ENCODE data around the gene HKDC1.
"Not testable (repeated sequence)": the region's sequence is repeated elsewhere in the genome, so short reads cannot be mapped to it uniquely, and the experiment has no call there.

The HKDC1 gene

DNA sequence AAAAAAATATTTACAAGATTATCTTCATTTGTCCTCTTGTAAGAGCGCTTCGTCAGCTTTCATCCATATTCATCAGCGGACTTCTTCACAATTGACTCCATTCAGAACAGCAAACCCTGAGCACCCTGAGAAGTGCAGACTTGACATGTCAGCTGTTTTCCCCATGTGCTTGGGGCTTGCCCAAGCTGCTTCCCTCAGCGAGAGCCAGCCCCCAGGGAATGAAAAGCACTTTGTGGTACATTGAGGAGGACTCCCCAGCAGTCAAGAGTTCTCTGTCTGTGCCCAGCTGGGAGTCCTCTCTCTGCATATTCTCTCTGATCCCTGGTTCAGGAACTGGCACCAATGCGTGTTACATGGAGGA is 22.7 kb downstream of the HKDC1 start:
- DNase-seq (ENCODE audit: low read depth): no peak

DNA sequence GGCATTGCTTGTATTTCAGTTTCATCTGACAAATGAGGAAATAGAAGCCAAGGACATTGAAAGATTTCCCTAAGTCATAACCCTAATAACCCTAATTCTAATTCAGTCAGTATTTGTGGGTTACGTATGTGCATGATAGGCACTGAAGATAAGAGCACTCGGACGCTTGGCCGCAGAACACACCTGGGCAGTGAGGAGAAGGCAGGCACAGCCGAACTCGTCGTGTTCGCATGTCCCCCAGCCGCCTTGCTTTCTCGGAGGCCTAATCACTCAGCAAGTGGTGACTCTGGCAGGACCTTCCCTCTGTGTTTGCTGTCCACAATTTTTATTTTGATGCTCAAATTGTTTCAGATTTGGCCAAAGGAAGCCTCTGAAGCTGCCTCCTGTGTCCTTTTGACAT is 23.7 kb downstream of the HKDC1 start:
- DNase-seq (ENCODE audit: low read depth): no peak

DNA sequence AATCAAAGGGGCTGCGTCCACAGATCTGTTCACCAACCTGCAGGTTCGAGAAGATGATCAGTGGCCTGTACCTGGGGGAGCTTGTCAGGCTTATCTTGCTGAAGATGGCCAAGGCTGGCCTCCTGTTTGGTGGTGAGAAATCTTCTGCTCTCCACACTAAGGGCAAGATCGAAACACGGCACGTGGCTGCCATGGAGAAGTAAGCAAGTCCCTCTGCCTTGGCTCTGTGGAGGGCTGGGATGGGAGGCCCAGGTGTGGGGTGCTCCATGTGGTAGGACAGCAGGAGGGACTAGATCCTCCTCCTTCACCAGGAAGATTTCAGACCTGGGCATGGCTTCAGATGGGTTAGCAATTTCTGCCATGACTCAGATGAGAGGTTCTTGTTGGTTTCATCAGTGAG is 25.9 kb downstream of the HKDC1 start:
- DNase-seq (ENCODE audit: low read depth): no peak

DNA sequence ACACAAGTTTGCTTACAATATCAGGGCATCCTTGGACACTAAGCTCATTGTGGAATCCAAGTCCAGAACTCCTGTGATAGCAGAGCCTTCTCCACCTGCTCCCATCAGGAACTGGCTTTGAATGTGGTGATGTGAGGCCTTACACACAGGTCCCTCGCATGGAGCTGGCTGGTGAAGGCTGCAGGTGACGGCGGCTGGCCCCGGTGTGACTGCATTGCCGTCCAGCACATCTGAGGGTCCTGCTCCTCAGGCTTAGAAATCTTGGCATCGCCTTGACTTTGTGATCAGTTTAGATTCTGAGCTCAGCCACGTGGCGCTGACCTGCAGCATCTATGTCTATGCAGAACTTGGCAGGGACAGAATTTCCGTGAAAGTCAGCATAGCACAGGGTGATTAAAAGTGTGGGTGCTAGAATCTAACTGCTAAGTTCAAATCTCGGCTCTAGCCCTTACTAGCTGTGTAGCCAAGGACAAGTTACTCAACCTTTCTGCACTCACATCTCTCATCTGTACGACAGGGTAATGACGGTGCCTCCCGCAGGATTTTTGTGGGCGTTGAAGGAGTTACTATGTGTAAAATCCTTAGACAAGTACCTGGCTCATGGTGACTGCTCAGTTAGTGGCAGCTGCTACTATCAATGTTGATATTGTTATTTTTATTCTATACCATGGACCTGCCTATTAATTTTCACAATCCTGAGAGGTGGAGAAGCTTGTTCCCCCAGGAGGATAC is 26.6 kb downstream of the HKDC1 start:
- no peak for DNase-seq (ENCODE audit: low read depth)

DNA sequence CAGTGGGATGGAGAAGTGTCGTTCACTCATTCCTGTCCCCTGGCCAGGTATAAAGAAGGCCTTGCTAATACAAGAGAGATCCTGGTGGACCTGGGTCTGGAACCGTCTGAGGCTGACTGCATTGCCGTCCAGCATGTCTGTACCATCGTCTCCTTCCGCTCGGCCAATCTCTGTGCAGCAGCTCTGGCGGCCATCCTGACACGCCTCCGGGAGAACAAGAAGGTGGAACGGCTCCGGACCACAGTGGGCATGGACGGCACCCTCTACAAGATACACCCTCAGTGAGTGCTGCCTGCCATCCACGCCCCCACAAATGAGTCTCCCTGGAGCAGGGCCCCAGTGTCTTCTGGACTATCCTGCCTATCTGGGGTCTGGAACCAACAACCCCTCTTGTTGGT is 27.2 kb downstream of the HKDC1 start:
- DNase-seq (ENCODE audit: low read depth): no peak

DNA sequence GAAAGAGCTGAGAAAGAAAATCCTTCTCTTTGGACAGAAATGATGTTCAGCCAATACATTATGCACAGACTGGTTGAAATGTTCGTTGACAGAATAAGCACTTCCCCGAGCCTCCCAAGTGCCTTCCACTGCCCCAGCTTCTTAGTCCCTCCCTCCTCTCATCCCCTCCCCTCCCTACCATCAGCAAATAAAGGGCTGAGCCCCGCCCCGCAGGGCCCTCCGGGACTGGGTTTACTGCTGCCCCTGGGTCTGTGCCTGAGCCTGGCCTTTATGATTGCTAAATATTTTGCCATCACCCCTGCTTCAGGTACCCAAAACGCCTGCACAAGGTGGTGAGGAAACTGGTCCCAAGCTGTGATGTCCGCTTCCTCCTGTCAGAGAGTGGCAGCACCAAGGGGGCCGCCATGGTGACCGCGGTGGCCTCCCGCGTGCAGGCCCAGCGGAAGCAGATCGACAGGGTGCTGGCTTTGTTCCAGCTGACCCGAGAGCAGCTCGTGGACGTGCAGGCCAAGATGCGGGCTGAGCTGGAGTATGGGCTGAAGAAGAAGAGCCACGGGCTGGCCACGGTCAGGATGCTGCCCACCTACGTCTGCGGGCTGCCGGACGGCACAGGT is 28.1 kb downstream of the HKDC1 start:
- DNase-seq (ENCODE audit: low read depth): no peak

DNA sequence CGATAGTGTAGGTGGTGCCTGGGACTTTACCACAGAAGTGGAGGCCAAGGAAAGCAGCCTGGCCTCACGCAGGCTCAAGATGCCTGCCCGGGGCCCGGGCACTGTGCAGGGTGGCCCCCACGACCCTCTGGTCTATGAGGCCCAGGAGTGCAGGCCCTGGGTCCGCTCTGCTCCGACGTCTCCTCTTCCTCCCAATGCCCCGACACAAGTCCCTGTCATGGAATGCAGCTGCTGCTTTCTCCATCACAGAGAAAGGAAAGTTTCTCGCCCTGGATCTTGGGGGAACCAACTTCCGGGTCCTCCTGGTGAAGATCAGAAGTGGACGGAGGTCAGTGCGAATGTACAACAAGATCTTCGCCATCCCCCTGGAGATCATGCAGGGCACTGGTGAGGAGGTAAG is 29.9 kb downstream of the HKDC1 start:
- no peak for DNase-seq (ENCODE audit: low read depth)

DNA sequence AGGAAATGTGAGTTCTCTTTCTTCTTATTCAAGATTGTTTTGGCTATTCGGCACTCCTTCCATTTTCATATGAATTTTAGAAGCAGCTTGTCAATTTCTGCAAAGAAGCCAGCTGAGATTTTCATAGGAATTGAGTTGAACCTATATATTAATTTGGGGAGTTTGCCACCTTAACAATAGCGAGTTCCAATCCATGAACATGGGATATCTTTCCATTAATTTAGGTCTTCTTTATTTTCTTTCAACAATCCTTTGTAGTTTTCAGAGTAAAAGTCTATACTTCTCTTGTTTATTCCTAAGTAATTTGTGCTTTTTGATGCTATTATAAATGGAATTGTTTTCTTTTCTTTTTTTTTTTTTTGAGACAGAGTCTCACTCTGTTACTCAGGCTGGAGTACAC is 31.3 kb downstream of the HKDC1 start:
- not testable (repeated sequence) for DNase-seq (ENCODE audit: low read depth)

DNA sequence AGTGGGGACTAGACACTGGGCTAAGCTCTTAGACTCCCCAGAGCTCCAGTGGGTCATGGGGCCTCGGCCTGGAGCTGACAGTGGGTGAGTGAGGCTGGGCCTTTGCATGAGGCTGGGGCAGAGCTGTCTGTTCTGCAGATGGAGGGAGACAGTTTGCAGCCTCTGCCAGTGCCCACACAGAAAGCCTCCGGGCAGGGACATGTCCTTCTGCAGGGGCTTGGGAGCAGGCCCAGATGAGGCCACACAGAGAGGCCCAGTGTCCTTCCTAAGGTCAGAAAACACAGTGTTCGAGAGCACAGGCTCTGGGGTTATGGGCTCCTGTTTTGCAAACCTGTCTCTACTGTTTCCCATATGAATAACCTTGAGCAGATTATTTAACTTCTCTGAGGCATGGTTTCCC is 33.0 kb downstream of the HKDC1 start:
- no peak for DNase-seq (ENCODE audit: low read depth)

DNA sequence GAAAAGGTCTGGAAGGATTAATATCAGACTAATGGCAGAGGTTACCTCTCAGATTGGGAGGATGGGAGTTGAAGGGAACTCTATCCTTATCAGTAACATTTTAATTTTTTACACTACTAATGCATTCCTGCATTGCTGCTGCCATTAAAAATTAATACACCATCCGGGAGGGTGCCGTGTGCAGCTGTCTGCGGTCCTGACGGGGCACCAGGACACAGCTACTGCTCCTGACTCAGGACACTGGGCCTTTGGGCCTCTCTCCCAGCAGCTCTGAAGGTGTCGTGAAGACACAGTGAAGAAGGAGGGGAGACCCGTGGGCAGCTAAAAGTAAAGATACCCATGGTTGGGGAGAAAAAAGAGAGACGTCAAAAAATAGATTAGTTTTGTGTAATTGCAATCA is 34.7 kb downstream of the HKDC1 start:
- no peak for DNase-seq (ENCODE audit: low read depth)

DNA sequence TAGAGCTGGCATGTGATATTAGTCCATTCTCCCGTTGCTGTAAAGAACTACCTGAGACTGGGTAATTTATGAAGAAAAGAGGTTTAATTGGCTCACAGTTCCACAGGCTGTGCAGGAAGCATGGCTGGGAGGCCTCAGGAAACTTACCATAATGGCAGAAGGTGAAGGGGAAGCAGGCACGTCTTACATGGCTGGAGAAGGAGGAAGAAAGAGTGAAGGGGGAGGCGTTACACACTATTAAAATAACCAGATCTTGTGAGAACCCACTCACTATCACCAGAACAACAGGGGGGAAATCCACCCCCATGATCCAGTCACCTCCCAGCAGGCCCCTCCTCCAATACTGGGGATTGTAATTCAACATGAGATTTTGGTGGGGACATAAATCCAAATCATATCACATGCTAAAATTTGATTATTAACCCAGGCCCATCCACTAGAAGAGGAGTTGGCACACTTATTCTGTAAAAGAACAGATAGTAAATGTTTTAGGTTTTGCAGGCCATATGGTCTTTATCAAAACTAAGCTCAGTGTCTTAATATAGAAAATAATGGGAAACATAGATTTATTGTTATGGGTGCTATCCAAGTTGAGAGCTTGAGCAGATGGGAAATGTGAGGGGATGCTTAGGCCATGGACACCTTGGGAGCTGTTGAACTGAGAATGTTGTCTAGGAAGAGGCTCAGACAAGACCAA is 39.6 kb downstream of the HKDC1 start:
- DNase-seq (ENCODE audit: low read depth): no peak

DNA sequence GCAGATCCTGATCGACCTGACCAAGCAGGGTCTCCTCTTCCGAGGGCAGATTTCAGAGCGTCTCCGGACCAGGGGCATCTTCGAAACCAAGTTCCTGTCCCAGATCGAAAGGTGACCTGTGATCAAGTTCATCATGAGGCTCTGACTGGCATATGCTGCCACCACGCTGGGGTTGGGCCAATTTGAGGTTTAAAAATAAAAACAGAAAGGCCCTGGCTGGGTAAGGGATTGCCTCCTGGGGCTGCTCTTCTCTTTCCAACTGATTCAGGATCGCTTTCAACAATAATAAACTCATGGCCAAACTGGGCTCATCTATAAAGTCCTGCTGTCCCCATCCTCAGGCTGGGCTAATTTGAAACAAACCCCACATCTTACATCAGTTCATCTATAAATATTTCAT is 41.1 kb downstream of the HKDC1 start:
- no peak for DNase-seq (ENCODE audit: low read depth)

DNA sequence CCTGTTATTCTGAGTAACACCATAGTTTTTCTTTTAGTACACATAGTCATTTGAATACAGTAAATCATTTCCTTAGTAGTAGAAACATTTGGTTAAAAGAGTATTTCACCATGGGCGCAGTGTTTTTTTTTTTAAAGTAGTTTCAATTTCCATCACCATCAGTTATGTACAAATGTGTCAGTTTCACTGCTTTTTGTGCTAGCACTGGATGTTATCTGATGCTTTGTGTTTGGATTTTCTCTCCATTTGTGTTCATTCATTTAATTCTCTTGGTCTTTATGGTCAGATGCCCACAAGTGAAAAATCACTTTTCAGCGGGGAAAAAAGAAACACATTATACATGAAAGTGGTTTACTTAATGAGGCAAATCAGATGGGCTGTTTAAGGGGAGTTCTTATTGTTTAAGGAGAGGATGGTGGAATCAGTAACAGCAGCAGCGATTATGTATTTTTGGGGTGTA is 42.2 kb downstream of the HKDC1 start:
- DNase-seq (ENCODE audit: low read depth): no peak

DNA sequence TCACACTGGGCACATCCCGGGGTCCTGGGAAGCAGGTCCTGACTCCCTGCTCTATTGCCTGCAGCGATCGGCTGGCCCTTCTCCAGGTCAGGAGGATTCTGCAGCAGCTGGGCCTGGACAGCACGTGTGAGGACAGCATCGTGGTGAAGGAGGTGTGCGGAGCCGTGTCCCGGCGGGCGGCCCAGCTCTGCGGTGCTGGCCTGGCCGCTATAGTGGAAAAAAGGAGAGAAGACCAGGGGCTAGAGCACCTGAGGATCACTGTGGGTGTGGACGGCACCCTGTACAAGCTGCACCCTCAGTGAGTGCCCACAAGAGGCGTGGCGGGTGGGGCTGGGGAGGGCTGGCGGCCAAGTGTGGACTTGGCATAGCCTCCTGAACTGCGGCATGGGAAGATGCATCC is 45.4 kb downstream of the HKDC1 start:
- no peak for DNase-seq (ENCODE audit: low read depth)

DNA sequence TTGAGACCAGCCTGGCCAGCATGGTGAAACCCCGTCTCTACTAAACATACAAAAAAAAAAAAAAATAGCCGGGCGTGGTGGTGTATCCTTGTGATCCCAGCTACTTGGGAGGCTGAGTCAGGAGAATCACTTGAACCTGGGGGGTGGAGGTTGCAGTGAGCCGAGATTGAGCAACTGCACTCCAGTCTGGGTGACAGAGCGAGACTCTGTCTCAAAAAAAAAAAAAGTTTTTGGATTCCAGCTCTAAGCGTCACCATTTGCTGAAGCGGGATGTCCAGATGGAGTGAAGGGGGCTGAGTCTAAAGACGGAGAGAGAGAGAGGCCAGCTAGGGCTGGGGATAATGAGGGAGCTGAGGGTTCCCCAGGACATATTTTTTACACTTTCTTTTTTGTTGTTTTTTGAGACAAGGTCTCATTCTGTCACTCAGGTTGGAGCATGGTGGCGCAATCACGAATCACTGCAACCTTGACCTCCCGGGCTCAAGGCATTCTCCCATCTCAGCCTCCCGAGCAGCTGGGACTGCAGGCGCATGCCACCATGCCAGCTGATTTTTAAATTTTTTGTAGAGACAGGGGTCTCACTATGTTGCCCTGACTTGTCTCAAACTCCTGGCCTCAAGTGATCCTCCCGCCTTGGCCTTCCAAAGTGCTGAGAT is 48.8 kb downstream of the HKDC1 start:
- no peak for DNase-seq (ENCODE audit: low read depth)

DNA sequence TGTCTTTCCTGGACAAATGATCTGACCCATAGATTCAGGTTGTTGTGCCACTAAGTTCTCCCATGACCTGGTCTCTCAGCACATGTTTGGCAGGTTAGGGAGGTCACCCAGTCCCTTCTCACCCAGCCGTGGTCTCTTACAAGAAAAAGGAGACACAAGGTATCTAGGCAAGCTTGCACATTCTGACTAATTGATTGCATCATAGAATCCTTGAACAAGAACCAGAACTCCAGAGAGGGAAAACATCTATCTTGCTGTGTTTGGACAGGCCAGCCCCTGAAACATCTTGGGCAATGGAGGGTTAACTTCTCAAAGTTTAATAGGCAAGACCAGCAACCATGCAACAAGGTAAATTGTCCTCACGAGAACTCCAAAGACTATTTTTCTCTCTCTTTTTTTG is 49.6 kb downstream of the HKDC1 start:
- no peak for DNase-seq (ENCODE audit: low read depth)

DNA sequence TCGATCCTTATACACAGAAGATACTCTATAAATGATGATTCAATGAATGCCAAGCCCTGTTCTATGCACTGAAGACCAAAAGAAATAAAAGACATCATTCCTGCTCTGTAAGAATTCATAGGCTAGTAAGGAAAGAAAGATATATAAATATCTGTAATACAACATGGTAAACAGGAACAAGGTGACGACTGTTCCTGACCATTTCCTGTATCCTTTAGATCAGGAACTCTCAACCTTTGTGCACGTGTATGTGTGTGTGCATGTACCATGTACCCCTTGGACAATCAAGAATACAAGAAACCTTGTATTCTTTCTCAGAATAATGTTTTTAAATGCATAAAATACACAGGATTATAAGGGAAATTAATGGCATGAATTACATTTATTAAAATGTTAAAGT is 50.9 kb downstream of the HKDC1 start:
- DNase-seq (ENCODE audit: low read depth): no peak

DNA sequence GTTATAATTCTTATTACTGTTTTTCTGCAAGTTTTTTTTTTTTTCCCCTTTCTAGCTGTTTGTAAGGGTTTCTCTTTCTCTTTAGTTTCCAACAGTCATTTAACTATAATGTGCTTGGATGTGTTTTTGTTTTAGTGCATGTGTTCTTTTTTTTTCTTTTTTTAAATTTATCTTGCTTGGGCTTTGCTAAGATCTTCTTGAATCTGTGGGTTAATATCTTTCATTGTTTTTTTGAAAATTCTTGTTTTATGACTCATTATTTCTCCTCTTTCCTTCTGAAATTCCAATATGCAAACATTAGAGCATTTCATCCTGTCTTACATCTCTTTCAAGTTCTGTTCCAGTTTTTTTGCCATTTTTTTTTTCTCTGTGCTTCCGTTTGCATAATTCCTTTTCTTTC is 52.5 kb downstream of the HKDC1 start:
- DNase-seq (ENCODE audit: low read depth): no peak

DNA sequence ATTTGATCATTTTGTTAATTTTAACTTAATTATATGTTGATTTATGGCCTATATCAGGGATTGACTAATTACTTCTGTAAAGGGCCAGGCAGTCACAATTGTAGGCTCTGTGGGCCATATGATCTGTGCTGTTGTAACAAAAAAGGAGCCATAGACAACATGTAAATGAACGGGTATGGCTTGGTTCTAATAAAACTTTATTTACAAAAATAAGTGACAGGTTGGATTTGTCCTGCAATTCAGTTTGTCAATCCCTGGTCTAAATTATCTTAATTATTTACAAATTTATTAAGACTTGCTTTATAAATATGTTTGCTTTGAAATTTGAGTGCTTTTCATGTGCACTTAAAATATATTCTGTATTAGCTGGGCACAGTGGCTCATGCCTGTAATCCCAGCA is 55.3 kb downstream of the HKDC1 start:
- DNase-seq (ENCODE audit: low read depth): no peak

DNA sequence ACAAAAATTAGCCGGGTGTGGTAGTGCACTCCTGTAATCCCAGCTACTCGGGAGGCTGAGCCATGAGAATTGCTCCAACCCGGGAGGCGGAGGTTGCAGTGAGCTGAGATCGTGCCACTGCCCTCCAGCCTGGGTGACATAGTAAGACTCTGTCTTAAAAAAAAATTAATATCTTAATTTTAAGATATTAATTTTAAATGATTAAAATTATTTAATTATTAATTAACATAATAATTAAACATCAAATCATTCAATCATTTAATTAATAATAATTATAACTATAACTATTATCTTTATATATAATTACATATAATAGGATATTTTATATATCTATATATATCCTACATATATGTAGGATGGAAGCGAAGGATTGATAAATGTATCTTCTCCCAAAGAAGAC is 56.4 kb downstream of the HKDC1 start:
- no peak for DNase-seq (ENCODE audit: low read depth)

DNA sequence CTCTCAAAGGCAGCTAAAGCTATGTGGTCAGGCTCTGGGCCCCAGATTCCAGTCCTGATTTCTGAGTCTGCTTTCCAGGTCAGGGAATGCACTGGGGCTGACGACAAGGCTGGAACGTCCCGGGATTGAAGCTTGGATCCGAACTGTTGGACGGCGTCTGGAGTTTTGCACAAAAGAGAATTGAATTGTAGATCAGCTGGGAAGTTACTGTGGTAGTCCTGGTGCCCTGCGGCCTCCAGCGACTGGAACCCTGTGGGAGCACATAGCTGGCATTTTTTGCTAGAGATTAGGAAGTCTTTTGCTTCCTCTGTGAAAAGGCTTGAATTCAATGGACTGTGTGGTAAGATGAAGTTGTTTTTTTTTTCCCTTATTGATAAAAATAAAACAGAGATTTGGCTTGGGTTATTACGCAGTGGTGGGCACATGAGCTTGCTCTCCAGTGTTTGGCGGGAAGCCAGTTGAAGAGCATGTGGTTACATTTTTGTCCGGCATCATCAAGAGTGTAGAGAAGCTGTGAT is 58.4 kb downstream of the HKDC1 start, which contains the start of gene HK1:
TSS of gene HK1 (plus strand) at position 51 of the 518 bp plus-strand sequence.
- no peak for DNase-seq (ENCODE audit: low read depth)

DNA sequence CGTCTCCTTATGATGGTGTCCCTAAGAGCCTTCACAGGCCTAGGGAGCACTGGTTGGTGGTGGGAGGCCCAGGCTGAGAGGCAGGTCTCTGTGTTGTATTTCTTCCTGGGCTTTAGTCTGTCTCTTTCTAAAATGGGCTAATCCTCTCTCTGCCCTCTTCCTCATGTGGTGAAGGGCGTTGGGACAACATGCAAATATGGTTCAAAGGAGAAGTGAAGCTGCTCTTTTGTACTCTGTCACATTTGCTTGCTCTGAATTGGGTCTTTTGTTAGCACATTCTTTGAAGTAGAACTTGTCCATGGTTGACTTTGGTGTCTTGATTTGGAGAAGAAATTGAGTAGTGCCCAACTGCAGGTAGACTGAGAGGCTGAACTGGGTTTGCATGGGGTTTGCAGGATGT is 59.0 kb downstream of the HKDC1 start:
- DNase-seq (ENCODE audit: low read depth): no peak
